Coronary artery (tissue), 2 donors: ENCODE measurements around the gene CDC42BPB.
A peak's percentile ranks its signal among the peaks of the same experiment; 100 is the strongest.

Experiments
- DNase-seq: peaks from one replicate; pipeline ENCODE4 v3.0.0-alpha.2; 2017; ENCODE audit warnings: low spot score
- H3K27ac ChIP-seq, 2 donors: fragments of 200-600 bp; sonication (generic); one replicate each; pipeline ENCODE4 v1.5.1; 2016 to 2019
- H3K4me3 ChIP-seq: fragments of 200-600 bp; sonication (generic); 2 replicates; pipeline ENCODE4 v1.5.1; 2016; ENCODE audit warnings: mild to moderate bottlenecking, moderate library complexity
- TF ChIP-seq, protein P1 (sequence below): fragments of 200-600 bp; sonication (generic); IDR thresholded peaks from one replicate; pipeline ENCODE4 v1.5.1; 2019; ENCODE audit warnings: antibody characterized with exemption

CDC42BPB gene

GRCh38 chr14:102920998-102921304, 136.4 kb downstream of the CDC42BPB start:
- no peak overlapping the region for H3K27ac ChIP-seq

DNA sequence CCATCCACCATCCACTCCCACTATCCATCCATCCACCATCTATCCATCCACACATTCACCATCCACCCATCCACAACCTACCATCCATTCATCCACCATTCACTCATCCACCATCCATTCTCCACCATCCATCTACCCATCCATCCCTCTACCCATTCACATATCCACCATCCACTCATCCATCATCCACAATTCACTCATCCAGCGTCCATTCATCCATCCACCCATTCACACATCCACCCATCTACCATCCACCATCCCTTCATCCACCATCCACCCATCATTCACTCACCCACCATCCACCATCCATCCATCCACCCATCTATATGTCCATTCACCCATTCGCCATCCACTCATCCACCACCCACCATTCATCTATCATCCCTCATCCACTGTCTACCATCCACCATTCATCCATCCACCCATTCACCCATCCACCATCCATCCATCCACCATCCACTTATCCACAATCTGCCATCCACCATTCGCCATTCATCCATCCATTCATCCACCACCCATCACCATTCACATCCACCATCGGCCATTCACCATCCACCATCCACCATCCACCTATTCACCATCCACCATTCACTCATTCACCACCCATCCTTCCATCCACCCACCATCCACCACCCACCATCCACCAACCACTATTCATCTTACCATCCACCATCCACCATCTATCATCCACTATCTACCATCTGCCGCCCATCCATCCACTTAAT, 136.9 kb downstream of the CDC42BPB start:
- no peak for DNase-seq
- no peak overlapping the region for H3K4me3 ChIP-seq
- TF ChIP-seq, protein P1, sequence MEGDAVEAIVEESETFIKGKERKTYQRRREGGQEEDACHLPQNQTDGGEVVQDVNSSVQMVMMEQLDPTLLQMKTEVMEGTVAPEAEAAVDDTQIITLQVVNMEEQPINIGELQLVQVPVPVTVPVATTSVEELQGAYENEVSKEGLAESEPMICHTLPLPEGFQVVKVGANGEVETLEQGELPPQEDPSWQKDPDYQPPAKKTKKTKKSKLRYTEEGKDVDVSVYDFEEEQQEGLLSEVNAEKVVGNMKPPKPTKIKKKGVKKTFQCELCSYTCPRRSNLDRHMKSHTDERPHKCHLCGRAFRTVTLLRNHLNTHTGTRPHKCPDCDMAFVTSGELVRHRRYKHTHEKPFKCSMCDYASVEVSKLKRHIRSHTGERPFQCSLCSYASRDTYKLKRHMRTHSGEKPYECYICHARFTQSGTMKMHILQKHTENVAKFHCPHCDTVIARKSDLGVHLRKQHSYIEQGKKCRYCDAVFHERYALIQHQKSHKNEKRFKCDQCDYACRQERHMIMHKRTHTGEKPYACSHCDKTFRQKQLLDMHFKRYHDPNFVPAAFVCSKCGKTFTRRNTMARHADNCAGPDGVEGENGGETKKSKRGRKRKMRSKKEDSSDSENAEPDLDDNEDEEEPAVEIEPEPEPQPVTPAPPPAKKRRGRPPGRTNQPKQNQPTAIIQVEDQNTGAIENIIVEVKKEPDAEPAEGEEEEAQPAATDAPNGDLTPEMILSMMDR: no peak
- no peak overlapping the region for H3K27ac ChIP-seq

More at GRCh38 chr14:102920998-102921304, 136.4 kb downstream of the CDC42BPB start:
- no peak overlapping the region for H3K4me3 ChIP-seq
- no peak for DNase-seq
- TF ChIP-seq, protein P1: no peak

DNA sequence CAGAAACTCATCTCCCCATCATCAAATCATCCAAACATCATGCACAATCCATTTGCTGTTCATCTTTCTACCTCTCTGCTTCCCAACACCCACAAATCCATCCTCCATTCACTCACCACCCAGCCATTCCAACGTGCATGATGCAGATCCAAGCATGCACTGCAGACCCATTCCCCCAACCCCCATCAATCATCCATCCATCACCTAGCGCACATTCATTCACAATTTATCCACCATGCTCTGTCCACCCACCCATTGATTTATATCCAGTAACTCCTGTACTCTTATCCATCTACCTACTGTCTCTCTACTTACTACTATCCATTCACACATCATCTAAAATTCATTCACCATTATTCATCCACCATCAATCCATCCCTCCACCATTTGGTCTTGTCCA, 138.9 kb downstream of the CDC42BPB start:
- TF ChIP-seq, protein P1: no peak
- H3K27ac ChIP-seq: no peak overlapping the region

DNA sequence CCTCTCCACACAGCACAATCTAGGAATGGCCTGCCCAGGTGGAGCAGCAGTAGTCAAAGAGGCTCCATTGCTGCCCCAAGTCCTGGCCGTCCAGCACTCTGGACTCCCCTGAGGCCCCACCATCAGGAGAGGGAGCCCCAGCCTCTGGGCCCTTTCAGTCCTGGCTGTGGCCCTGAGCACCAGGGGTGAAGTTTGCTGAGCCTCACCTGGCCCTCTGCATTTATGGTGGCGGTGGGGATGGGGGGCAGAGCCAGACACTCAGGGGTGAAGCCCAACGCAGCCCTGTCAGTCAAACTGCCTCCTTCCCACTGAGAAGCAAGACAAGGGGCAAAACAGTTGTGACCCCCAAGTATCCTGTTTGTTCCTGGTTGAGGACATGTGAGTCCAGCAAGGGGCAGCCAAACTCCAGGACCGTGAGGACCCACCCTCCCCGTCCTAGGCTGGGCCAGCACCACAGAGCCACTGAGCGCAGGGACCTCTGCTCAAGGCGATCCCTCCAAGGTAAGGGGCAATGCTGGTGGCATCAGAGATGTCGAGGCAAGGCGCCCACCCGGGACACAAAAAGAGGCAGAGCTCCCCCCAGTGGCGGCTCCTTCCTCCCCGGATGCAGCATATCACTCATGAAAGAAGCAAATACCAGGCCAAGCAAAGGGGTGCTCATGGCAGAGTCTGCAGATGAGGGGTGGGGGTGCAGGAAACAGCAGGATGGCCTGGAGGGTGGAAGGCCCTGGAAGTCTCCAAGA, 139.7 kb downstream of the CDC42BPB start:
- no peak for DNase-seq
- TF ChIP-seq, protein P1: peak; percentile 32
- Histone ChIP-seq H3K4me3 (no peak overlapping the region), H3K27ac (no peak overlapping the region)

More for the DNA sequence above, 138.9 kb downstream of the CDC42BPB start:
- no peak overlapping the region for H3K4me3 ChIP-seq
- DNase-seq: no peak

GRCh38 chr14:102917056-102917385, 140.3 kb downstream of the CDC42BPB start:
- no peak for DNase-seq
- no peak overlapping the region for H3K4me3 ChIP-seq
- H3K27ac ChIP-seq: no peak overlapping the region
- TF ChIP-seq, protein P1: no peak

DNA sequence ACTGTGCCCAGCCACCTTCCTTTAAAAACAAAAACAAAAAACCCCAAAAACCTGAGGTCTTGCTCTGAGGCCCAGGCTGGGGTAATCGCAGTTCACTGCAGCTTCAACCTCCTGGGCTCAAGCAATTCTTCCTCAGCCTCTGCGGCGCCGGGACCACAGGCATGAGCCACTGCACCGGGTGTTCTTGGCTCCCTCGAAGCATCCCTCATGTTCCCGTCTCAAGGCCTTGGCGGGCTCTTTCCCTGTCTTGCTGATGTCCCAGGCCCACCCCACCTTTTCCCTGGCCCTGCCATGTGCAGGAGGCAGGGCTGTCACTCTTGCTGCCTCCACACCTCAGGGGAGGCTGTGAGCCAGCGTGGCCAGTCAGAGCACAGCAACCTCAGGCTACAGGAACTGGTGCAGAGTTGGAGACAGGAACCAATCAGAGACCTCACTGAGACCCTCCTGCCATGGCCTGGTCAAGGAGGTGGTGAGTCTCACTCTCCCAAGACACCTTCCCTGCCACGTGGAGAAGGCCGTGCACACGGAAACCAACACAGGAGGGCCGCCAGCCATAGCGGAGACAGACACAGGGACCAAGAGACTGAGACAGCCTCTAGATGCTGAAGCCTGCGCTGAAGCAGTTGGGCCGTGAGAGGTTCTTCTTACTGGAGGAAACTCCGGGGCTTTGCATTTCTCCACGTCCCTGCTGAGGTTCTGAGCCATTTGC, 140.8 kb downstream of the CDC42BPB start:
- TF ChIP-seq, protein P1: no peak
- H3K4me3 ChIP-seq: no peak overlapping the region
- no peak for DNase-seq
- no peak overlapping the region for H3K27ac ChIP-seq
